C4-2B (cell line): ENCODE data around the gene CDKAL1.
"Not testable (repeated sequence)": the region's sequence is repeated elsewhere in the genome, so short reads cannot be mapped to it uniquely, and the experiment has no call there.

ENCODE experiments used
- ZFX ChIP-seq: fragments of 450-650 bp; IDR thresholded peaks from 2 replicates; pipeline ENCODE4 v1.6.1; 2017
- TF ChIP-seq, protein P1 (sequence below): fragments of 450-650 bp; conservative IDR thresholded peaks from 2 replicates; pipeline ENCODE4 v1.5.1; 2017; ENCODE audit warnings: mild to moderate bottlenecking

DNA sequence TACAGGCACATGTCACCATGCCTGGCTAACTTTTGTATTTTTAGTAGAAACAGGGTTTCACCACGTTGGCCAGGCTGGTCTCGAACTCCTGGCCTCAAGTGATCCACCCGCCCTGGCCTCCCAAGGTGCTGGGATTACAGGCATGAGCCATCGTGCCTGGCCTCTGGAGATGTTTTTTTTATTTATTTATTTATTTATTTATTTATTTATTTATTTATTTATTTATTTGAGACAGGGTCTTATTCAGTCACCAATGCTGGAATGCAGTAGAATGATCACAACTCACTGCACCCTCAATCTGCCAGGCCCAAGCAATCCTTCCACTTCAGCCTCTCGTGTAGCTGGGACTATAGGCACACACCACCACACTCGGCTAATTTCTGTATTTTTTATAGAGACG lies 661.0 kb downstream of the CDKAL1 start:
- TF ChIP-seq ZFX, result not testable (repeated sequence)
- TF ChIP-seq, protein P1, sequence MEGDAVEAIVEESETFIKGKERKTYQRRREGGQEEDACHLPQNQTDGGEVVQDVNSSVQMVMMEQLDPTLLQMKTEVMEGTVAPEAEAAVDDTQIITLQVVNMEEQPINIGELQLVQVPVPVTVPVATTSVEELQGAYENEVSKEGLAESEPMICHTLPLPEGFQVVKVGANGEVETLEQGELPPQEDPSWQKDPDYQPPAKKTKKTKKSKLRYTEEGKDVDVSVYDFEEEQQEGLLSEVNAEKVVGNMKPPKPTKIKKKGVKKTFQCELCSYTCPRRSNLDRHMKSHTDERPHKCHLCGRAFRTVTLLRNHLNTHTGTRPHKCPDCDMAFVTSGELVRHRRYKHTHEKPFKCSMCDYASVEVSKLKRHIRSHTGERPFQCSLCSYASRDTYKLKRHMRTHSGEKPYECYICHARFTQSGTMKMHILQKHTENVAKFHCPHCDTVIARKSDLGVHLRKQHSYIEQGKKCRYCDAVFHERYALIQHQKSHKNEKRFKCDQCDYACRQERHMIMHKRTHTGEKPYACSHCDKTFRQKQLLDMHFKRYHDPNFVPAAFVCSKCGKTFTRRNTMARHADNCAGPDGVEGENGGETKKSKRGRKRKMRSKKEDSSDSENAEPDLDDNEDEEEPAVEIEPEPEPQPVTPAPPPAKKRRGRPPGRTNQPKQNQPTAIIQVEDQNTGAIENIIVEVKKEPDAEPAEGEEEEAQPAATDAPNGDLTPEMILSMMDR, result not testable (repeated sequence)
